OCI-LY3 (cell line): ENCODE results near the gene CDKN2D.

Source experiments
- H2AFZ ChIP-seq: fragments of 200-600, 300-600 bp; shearing (Covaris generic); 2 replicates; pipeline ENCODE4 v1.6.0; 2014; ENCODE audit warnings: antibody characterized with exemption, low read depth, low read length
- H3K27ac ChIP-seq: fragments of 200-600, 300-600 bp; sonication (generic); 2 replicates; pipeline ENCODE4 v1.5.1; 2014; ENCODE audit warnings: mild to moderate bottlenecking, low read length, moderate library complexity, mixed read lengths
- H3K27me3 ChIP-seq: fragments of 200-600, 300-600 bp; sonication (generic); 2 replicates; pipeline ENCODE4 v1.6.1; 2014; ENCODE audit warnings: low read depth, low read length, mixed read lengths
- H3K36me3 ChIP-seq: fragments of 200-600, 300-600 bp; sonication (generic); replicated peaks from 2 replicates; pipeline ENCODE3; 2014; ENCODE audit warnings: low read depth, low read length, mixed read lengths
- H3K4me1 ChIP-seq: fragments of 300-600, 200-600 bp; sonication (generic); 2 replicates; pipeline ENCODE4 v1.6.1; 2014; ENCODE audit warnings: low read length, mixed read lengths
- H3K4me2 ChIP-seq: fragments of 200-600, 300-600 bp; sonication (generic); 2 replicates; pipeline ENCODE4 v1.6.1; 2014; ENCODE audit warnings: low read length, mixed read lengths
- H3K4me3 ChIP-seq: fragments of 300-600, 200-600 bp; sonication (generic); 2 replicates; pipeline ENCODE4 v1.5.1; 2014; ENCODE audit warnings: antibody characterized with exemption, mild to moderate bottlenecking, low read length, moderate library complexity
- H3K79me2 ChIP-seq: fragments of 300-600, 200-600 bp; shearing (Covaris generic); 2 replicates; pipeline ENCODE4 v1.6.1; 2014; ENCODE audit warnings: mild to moderate bottlenecking, low read length, mixed read lengths
- H3K9ac ChIP-seq: fragments of 300-600, 200-600 bp; shearing (Covaris generic); 2 replicates; pipeline ENCODE4 v1.6.0; 2014; ENCODE audit warnings: mild to moderate bottlenecking, low read length, moderate library complexity
- H3K9me3 ChIP-seq: fragments of 200-600, 300-600 bp; shearing (Covaris generic); 2 replicates; pipeline ENCODE4 v1.6.1; 2014; ENCODE audit warnings: low read length, mixed read lengths; ENCODE audit not compliant: insufficient read depth
- H4K20me1 ChIP-seq: fragments of 200-600, 300-600 bp; sonication (generic); 2 replicates; pipeline ENCODE4 v1.6.1; 2016; ENCODE audit warnings: low read length, mixed read lengths; ENCODE audit not compliant: insufficient read depth
- CTCF ChIP-seq: fragments of 200-600, 300-600 bp; sonication (generic); IDR thresholded peaks from 2 replicates; pipeline ENCODE4 v1.5.1; 2014; ENCODE audit warnings: antibody characterized with exemption, low read length, low read depth
- EZH2phosphoT487 ChIP-seq: fragments of 200-600 bp; shearing (Covaris generic); IDR thresholded peaks from 2 replicates; pipeline ENCODE4 v1.6.1; 2018; ENCODE audit warnings: antibody characterized with exemption, mixed run types, low read depth

Gene CDKN2D

DNA sequence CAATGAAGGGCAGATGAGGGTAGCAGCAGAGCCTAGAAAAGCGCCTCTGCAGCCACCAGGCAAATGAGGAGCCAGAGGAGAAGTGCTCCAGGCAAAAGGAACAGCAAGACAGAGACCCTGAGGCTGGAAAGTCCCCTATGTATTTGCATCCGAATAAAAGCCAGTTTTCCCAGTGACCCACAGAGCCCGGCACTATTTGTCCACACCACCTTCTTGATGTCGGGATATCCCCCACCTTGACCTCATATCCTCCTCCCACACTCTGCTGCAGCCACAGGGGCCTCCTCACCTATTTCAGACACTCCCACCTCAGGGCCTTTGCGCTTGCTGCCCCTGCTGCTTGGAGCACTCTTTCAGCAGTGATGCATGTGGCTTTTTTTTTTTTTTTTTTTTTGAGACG lies 18.4 kb downstream of the CDKN2D start:
- Histone ChIP-seq H3K36me3 (peaks cover 46% of the 10 kb centered on the region), H3K4me3 (no peak overlapping the region), H2AFZ (no peak overlapping the region), H4K20me1 (no peaks in the 10 kb centered on the region), H3K27me3 (no peaks in the 10 kb centered on the region), H3K9me3 (no peaks in the 10 kb centered on the region), H3K4me2 (no peak overlapping the region), H3K9ac (no peak overlapping the region), H3K27ac (no peak overlapping the region), H3K4me1 (0 out of 2 replicates have a peak, but pooled peaks cover 4% of the 10 kb centered on the region), H3K79me2 (no peaks in the 10 kb centered on the region)
- TF ChIP-seq CTCF, result no peak
- TF ChIP-seq EZH2phosphoT487, result no peak

GRCh38 chr19:10549733-10550132 lies 19.0 kb downstream of the CDKN2D start:
- Histone ChIP-seq H3K9me3 (no peaks in the 10 kb centered on the region), H3K27ac (no peak overlapping the region), H2AFZ (no peak overlapping the region), H3K36me3 (peaks cover 40% of the 10 kb centered on the region), H3K79me2 (peaks cover 4% of the 10 kb centered on the region), H3K4me2 (no peak overlapping the region), H3K9ac (no peak overlapping the region), H4K20me1 (no peaks in the 10 kb centered on the region), H3K27me3 (no peaks in the 10 kb centered on the region), H3K4me1 (peaks cover 6% of the 10 kb centered on the region), H3K4me3 (no peak overlapping the region)
- TF ChIP-seq CTCF (no peak), EZH2phosphoT487 (no peak)

DNA sequence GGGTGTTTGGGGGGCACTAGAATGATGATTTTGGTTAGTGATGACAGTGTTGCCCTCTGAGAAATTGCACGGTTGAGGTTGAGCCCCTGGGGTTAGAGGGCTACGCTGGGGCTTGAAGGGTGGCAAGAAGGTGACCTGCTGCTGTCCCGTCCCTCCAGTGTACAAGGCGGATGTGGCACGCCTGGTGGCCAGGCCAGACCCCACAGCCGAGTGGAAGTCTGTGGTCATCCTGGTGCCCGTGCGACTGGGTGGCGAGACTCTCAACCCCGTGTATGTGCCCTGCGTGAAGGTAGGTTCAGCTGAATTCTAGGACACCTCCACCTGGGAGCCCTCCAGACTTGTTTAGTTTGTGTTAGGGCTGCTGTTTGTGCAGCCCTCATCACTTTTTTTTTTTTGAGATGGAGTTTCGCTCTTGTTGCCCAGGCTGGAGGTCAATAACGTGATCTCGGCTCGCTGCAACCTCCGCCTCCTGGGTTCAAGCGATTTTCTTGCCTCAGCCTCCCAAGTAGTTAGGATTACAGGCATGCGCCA lies 20.0 kb downstream of the CDKN2D start:
- no peak overlapping the region for H2AFZ ChIP-seq
- no peaks in the 10 kb centered on the region for H3K9me3 ChIP-seq
- H4K20me1 ChIP-seq, result no peaks in the 10 kb centered on the region
- H3K27ac ChIP-seq, result no peak overlapping the region
- H3K4me3 ChIP-seq, result no peak overlapping the region
- peaks cover 31% of the 10 kb centered on the region for H3K36me3 ChIP-seq
- no peaks in the 10 kb centered on the region for H3K27me3 ChIP-seq
- peaks cover 11% of the 10 kb centered on the region for H3K4me1 ChIP-seq
- no peak for TF ChIP-seq EZH2phosphoT487
- no peak for TF ChIP-seq CTCF
- H3K9ac ChIP-seq, result no peak overlapping the region
- no peak overlapping the region for H3K4me2 ChIP-seq
- peaks cover 12% of the 10 kb centered on the region for H3K79me2 ChIP-seq

- Histone ChIP-seq H4K20me1 (no peaks in the 10 kb centered on the region), H3K9me3 (no peaks in the 10 kb centered on the region), H3K27me3 (no peaks in the 10 kb centered on the region), H3K79me2 (peaks cover 12% of the 10 kb centered on the region), H2AFZ (no peak overlapping the region), H3K4me3 (no peak overlapping the region), H3K27ac (no peak overlapping the region), H3K9ac (no peak overlapping the region), H3K36me3 (peaks cover 12% of the 10 kb centered on the region), H3K4me2 (no peak overlapping the region), H3K4me1 (peaks cover 11% of the 10 kb centered on the region)
- TF ChIP-seq CTCF (no peak), EZH2phosphoT487 (no peak)
These were observed 22.0 kb downstream of the CDKN2D start for GRCh38 chr19:10546817-10547216.
